HG03196 (cell line): ENCODE measurements around the gene COL6A1.
"Not testable (repeated sequence)": the region's sequence is repeated elsewhere in the genome, so short reads cannot be mapped to it uniquely, and the experiment has no call there.

Source experiments
- ATAC-seq: cut with Tn5 transposase; IDR thresholded peaks from one replicate; pipeline ENCODE4 v1.9.1; 2021; ENCODE audit not compliant: unreplicated experiment

The COL6A1 gene

DNA sequence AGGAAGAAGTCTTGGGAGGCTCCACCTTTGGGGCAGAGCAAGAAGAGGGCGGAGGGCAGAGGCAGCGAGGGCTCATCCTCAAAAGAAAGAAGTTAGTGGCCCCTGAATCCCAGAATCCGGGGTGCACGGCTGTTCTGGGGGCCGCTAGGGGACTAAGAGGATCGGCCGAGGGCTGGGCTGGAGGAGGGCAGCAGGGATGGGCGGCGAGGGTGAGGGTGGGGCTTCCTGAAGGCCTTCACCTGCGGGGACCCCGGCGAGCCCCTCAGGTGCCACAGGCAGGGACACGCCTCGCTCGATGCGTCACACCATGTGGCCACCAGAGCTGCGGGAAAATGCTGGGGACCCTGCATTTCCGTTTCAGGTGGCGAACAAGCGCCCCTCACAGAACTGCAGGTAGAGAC is 23.9 kb downstream of the COL6A1 start:
- no peak for ATAC-seq

GRCh38 chr21:46005894-46006546 is 24.4 kb downstream of the COL6A1 start:
- not testable (repeated sequence) for ATAC-seq

DNA sequence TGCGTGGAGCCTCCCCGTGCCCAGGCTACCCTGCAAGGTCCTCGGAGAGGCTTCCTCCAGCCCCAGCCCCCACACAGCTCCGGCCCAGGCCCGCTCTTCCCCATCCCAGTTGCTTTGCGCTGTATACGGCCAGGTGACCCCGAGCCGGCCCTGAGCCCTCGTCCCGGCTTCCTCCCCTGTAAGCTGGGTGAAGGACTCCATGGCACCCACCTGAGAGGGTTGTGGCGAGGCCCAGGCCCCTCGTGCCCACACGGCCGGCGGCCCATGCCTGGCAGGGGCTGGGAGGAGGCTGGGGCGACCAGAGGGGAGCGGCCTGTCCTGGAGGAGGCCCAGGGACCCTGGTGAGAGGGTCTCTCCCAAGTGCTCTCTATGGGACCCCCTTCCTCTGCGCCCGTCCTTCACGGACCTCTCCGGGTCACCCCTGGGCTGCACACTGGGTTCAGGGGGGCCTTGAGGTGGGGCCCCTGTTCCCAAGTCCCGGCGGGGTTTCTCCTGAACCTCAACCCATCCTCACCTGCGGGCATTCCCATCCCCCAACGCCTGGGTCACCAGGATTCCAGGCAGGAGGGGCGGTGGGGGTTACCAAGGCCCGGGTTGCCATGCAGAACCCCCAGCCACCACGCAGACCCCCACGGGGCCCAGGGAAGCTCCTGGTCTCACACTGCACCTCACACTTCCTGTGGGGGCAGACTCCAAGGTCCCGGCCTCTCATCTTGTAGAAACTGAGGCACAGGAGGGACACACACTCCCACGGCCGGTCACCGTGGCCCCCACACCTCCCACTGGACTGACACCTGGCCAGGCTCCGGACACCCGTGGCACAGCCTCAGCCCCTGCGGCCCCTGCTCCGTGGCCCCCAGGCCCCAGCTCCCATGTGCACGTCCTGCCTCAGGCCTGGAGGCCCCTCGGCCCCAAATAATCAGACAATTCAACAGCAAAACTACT is 25.2 kb downstream of the COL6A1 start:
- ATAC-seq = no peak

- ATAC-seq = no peak
These were observed 25.9 kb downstream of the COL6A1 start for GRCh38 chr21:46007492-46007868.

DNA sequence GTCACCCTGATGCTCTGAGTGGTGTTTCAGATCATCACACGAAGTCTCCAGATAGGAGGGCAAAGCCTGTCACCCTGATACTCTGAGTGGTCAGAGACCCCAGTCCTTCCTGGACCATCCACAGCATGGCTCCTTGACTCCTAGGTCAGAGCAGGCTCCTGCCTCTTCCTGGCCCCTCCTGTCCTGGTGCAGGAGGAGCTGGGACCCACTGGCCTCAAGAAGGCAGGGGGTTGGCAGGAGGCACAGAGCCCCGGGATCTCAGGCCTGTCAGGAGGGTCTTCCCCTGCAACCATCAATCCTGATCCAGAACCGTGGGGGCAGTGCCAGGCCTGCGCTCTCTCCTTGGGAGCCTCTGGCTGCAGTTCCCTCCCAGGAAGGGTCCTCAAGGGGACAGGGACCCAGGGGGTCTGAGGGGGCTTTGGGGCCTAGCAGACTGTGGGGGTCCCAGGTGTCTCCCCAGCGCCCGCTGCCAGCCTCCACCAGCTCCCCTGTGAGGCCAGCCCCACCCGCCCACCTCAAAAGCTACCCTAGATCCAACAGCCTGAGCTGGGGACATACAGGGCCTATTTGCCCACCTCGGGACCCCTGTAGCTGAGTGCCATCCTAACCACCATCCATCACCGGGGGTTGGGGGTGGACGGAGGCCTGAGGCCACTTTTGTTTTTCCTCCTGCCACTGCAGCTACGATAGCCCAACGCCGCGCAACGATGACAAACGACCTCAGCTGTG is 27.5 kb downstream of the COL6A1 start:
- no peak for ATAC-seq

DNA sequence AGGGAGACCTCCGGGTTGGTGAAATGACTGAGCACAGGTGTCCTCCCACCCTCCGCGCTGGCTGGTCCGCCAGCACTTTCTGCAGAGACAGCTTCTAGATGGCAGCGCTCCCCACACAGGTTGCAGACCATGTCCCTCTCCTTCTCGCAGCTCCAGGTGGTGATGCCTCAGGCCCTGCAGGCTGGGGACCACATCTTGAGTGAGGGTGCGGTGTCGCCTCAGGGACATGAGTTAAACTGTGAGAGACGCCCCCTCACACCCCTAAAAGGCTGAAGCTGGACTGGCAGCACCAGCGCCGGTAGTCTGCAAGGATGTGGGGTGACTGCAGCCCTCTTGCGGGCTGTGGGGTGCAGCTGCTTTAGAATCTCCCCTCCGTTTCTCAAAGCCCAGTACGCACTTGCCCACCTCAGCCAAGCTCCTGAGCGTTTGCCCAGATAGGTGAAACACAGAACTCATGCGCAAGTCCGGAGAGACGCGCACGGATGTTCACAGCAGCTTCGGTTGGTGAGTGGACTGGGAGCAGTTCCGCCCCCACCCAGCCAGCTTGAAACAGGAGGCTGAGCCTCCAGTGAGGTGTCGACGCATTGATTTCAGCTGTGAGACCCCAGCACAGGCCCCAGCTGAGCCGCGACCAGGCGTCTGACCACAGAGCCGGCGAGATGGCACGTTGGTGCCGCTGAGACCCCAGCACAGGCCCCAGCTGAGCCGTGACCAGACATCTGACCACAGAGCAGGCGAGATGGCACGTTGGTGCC is 28.6 kb downstream of the COL6A1 start:
- ATAC-seq = no peak

GRCh38 chr21:46011267-46011967 is 29.8 kb downstream of the COL6A1 start:
- no peak for ATAC-seq

- no peak for ATAC-seq
These were observed 30.6 kb downstream of the COL6A1 start for GRCh38 chr21:46012154-46012553.

DNA sequence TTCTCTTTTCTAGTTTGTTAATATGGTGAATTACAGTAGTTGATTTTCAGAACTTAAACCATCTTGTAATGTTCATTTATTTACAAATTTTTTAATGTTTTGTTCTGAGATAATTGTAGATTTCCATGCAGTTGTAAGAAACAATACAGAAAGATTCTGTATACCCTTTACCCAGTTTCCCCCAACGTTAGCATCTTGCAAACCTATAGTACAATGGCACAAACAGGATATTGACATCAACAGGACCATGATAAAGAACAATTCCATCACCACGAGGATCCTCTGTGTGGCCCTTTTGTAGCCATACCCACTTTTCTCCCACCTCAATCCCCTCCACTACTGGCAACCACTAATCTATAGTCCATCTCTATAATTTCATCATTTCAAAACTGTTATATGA is 33.3 kb downstream of the COL6A1 start:
- ATAC-seq = no peak

DNA sequence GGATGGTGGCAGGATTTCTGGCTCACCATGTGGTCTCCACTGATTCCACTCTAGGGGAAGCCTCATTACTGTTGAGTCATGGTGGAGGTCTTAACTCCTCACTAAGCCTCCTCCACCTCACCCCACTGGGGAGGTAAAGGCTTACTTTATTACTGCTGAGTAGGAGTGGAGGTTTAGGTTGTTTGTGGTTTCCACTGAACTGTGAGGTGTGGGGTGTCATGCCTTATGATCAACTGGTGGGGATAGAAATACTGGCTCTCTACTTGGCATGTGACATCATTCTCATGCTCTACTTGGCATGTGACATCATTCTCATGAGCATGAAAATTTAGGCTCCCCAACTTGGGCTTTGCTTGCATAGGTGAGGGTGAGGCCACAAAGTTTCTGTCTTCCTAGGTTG is 35.6 kb downstream of the COL6A1 start:
- no peak for ATAC-seq

DNA sequence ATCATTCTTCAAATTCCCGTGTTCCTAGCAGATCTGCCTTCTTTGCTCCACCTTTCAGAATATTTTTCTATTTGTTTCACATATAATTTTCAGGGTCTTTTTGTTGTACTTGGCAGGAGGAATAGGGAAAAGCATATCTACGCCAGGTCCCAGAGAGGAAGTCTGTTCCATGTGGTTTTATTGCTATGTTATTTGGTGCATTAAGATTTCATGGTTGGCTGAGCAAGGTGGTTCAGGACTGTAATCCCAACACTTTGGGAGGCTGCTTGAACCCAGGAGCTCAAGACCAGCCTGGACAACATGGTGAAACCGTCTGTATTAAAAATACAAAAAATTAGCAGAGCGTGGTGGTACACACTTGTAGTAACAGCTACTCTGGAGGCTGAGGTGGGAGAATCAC is 36.1 kb downstream of the COL6A1 start:
- no peak for ATAC-seq

DNA sequence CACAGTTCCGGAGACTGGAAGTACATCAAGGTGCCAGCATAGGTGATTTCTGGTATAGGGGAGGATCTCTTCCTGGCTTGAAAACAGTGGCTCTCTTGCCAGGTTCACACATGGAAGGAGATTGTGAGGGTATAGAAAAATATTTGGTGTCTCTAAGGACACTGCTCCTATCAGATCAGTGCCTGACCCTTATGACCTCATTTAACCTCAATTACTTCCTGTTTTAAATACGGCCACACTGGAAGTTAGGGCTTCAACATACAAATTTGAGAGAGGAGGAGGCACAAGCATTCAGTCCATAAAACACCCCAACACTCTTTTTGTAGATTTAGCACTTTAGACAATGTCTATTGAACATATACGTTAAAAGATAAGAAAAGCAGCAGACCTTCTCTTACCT is 37.0 kb downstream of the COL6A1 start:
- no peak for ATAC-seq

DNA sequence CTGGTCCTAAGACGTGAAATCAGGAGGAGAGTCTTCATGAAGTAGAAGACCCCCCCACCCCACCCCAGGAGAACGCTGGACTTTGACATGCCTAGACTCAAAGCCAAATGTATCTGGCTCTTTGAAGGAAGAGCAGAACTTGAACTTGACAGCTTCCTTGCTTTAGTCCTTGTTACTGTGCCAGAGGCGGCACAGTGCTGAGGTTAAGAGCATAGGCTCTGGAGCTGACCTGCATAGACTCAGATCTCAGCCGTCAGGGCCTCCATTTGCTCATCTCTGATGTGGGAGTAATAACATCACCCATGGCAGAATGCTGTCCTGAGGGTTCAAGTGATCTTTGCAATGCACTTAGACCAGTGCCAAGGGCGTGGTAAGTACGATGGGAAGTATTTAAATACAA is 39.0 kb downstream of the COL6A1 start:
- no peak for ATAC-seq

DNA sequence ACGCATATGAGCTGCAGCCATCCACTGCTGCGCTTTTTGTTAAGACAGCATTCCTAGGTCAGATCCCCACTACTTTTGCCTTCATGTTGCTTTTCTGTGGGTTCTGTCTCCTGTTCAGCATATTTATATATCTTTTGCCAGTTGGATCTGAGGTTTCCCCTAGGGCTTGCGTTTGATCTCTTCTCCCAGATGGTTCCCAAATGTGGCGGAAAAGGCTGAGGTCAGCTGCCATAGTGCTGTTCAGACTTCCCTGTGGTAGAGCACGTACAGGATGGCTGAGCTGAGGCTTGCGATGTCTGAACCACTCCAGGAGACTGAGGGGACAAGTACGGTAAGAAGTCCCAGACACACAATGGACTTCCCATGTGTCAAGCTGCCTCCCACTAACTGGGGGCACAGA is 39.8 kb downstream of the COL6A1 start:
- no peak for ATAC-seq

- ATAC-seq = no peak
These were observed 40.5 kb downstream of the COL6A1 start for GRCh38 chr21:46021978-46022544.

DNA sequence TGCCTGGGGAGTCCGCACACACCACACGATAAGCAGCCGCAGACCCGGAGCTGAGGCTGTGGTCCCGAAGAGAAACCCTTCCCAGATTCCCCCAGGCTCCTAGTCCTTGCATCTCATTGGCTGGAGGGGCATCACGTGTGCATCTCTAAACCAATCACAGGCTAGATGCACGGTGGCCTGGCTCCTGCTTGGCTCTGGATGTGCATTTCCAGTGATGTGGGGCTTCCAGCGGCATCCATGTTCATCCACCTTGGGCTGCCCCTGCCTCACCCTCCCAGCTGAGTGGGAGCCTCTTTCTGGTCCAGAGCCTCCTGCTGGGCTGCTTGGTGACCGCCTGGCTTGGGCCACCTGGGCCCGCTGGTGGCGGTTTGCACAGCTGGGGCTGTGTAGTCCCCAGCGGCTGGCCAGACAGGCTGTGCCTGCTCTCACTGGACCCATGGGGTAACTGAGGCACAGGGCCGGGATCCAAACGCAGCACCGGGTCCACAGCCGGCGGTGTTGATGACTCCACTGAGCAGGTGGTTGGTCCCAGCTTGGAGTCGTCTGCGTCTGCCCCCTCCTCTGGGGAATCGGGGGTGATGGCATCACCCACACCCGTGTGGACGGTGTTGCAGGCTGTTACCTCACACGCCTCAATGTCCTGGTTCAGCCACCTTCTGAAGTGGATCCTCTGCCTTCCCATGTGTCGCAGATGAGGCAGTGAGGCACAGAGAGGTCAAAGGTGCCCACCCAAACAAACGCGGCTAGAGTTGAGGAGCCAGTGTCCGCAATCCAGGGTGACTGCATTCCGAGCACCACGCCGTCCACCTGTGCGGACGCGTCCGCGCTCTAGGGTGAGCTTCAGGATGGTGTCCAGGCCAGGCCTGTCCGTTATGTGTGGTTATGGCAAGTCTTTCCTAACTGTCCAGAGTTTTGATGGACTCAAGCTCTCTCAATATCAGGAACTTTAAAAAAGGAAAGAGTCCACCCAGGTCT is 41.3 kb downstream of the COL6A1 start:
- ATAC-seq = no peak

DNA sequence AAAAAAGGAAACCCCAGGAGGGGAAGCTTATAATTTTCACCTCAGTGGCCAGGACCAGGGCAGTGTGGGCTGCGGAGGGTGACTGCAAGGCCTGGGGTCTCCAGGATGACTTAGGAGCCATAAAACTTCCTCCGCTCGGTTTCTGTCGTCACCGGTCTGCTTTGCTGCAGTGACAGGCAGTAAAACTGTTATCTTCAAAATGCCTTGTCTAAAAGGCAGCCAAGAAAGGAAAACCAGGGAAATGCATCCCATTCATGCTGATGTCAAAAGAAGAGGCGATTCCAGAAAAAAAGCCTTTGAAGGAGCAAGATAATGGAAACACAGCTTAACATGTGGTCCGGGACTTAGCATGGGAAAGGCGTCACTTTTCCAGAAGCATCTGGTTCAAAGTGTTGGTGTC is 42.0 kb downstream of the COL6A1 start:
- no peak for ATAC-seq

DNA sequence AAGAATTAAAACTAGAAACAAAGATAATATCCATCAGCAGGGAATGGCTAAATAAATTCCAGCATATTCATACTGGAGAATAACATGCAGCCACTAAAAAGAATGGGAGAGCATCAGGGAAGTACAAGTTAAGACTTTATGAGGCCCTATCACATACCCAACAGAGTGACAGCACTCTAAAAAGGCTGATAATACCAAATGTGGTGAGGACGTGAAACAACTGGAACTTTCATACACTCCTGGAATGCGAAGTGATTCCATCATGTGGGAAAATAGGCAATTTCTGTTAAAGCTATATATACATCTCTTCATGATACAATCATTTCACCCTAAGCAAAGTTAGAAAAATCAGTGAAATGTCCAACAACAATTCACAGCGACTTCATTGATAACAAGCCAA is 42.6 kb downstream of the COL6A1 start:
- ATAC-seq = no peak
